K562 (cell line): ENCODE data around the gene ILF3. TPM values are rescaled to one million over a fixed set of nuclear protein-coding genes. Genes with fewer than 3 reads are reported as not detected.

Experiments used
- ARNT ChIP-seq, 2 experiments: fragments of 450-650 bp; IDR thresholded peaks; 2 replicates each; pipeline ENCODE4 v1.6.1; 2016; ENCODE audit warnings: mild to moderate bottlenecking in 1 of 2
- CBX1 ChIP-seq: sonication (generic); IDR thresholded peaks from 2 replicates; pipeline ENCODE4 v1.6.1; 2016; ENCODE audit warnings: antibody characterized with exemption, low read depth, mild to moderate bottlenecking
- GABPB1 ChIP-seq: sonication (generic); formaldehyde crosslinking; IDR thresholded peaks from 2 replicates; pipeline ENCODE4 v1.8.0; 2022; ENCODE audit warnings: mild to moderate bottlenecking, missing genetic modification reagents
- GTF2E2 ChIP-seq: fragments of 200-800 bp; sonication (Bioruptor generic); IDR thresholded peaks from 2 replicates; pipeline ENCODE4 v1.6.1; 2016; ENCODE audit warnings: missing genetic modification characterization, missing compliant biosample characterization
- HDAC2 ChIP-seq: fragments of 450-650 bp; IDR thresholded peaks from 2 replicates; pipeline ENCODE4 v1.6.1; 2016; ENCODE audit warnings: mild to moderate bottlenecking
- HDAC8 ChIP-seq: fragments of 450-650 bp; IDR thresholded peaks from 2 replicates; pipeline ENCODE4 v1.6.1; 2016; ENCODE audit warnings: mild to moderate bottlenecking, missing genetic modification characterization, moderate library complexity, missing compliant biosample characterization
- HEY1 ChIP-seq: fragments of 250-450 bp; sonication (Bioruptor Pico); IDR thresholded peaks from 2 replicates; pipeline ENCODE4 v1.5.0; 2020; ENCODE audit warnings: mild to moderate bottlenecking, moderate library complexity, borderline replicate concordance
- NFATC3 ChIP-seq: fragments of 450-650 bp; IDR thresholded peaks from 2 replicates; pipeline ENCODE4 v1.6.1; 2017; ENCODE audit warnings: mild to moderate bottlenecking
- PHF21A ChIP-seq: fragments of 450-650 bp; IDR thresholded peaks from 2 replicates; pipeline ENCODE4 v1.6.1; 2017; ENCODE audit warnings: low read depth, borderline replicate concordance
- RBBP5 ChIP-seq: fragments of 200-600 bp; sonication (generic); IDR thresholded peaks from 2 replicates; pipeline ENCODE4 v1.6.1; 2012; ENCODE audit warnings: borderline replicate concordance, mild to moderate bottlenecking, low read length, control low read depth, inconsistent platforms; ENCODE audit not compliant: insufficient read depth, poor library complexity, severe bottlenecking
- SIN3B ChIP-seq: fragments of 450-650 bp; IDR thresholded peaks from 2 replicates; pipeline ENCODE4 v1.6.1; 2017; ENCODE audit warnings: low read depth, mild to moderate bottlenecking, moderate library complexity
- SMARCC2 ChIP-seq: fragments of 450-650 bp; IDR thresholded peaks from 2 replicates; pipeline ENCODE4 v1.6.1; 2017; ENCODE audit warnings: antibody characterized with exemption, moderate library complexity, mild to moderate bottlenecking, low read depth
- SPI1 ChIP-seq: IDR thresholded peaks from 2 replicates; pipeline ENCODE4 v1.6.1; 2011; ENCODE audit warnings: low read depth, low read length, control low read depth, borderline replicate concordance
- ZKSCAN8 ChIP-seq: fragments of 200-800 bp; sonication (Bioruptor generic); IDR thresholded peaks from 2 replicates; pipeline ENCODE4 v1.6.1; 2016; ENCODE audit warnings: missing genetic modification characterization, missing compliant biosample characterization
- ZNF134 ChIP-seq: fragments of 250-450 bp; sonication (Bioruptor Pico); conservative IDR thresholded peaks from 2 replicates; pipeline ENCODE4 v1.4.0; 2020
- ZNF175 ChIP-seq: fragments of 200-800 bp; sonication (Bioruptor generic); IDR thresholded peaks from 2 replicates; pipeline ENCODE4 v1.6.1; 2016; ENCODE audit warnings: low read depth, mild to moderate bottlenecking, missing genetic modification characterization, missing compliant biosample characterization
- ZNF212 ChIP-seq: fragments of 450-650 bp; formaldehyde crosslinking; IDR thresholded peaks from 2 replicates; pipeline ENCODE4 v1.4.0; 2020; ENCODE audit warnings: mild to moderate bottlenecking
- ZNF23 ChIP-seq: fragments of 250-450 bp; sonication (Bioruptor Pico); IDR thresholded peaks from 2 replicates; pipeline ENCODE4 v1.4.0; 2020; ENCODE audit warnings: mild to moderate bottlenecking
- ZNF347 ChIP-seq: fragments of 450-650 bp; formaldehyde crosslinking; IDR thresholded peaks from 2 replicates; pipeline ENCODE4 v1.4.0; 2020; ENCODE audit warnings: low read depth, mild to moderate bottlenecking, moderate library complexity
- ZNF583 ChIP-seq: fragments of 250-450 bp; sonication (Bioruptor Pico); IDR thresholded peaks from 2 replicates; pipeline ENCODE4 v1.4.0; 2020
- ZNF780A ChIP-seq: fragments of 250-450 bp; sonication (Bioruptor Pico); IDR thresholded peaks from 2 replicates; pipeline ENCODE4 v1.5.0; 2021; ENCODE audit warnings: mild to moderate bottlenecking
- polyA plus RNA-seq, 8 experiments: library from polyadenylated mRNA; depleted of rRNA in 4 of 8; stranded (reverse) in 5 of 8; unstranded in 3 of 8; fragments of >200 nt; fragmentation: Nextera tagmentation in 2 of 8; fragmentation: Illumina TruSeq in 1 of 8; extraction: Ambion mirVana in 2 of 8; extraction: Trizol in 1 of 8; gene quantifications; 2 replicates each; pipeline versions ENCODE4 v1.2.1 to v1.2.3, GENCODE V29; 2011 to 2014; ENCODE audit warnings: inconsistent platforms in 1 of 8, missing spikeins in 1 of 8
- total RNA-seq, 7 experiments: library from RNA; depleted of rRNA in 6 of 7; stranded (reverse); fragments of >200 nt in 6 of 7; fragmentation: Illumina TruSeq in 2 of 7; extraction: Trizol in 2 of 7; gene quantifications; 2 replicates each; pipeline versions ENCODE4 v1.2.1 to v1.2.3, GENCODE V29; 2011 to 2021; ENCODE audit warnings: low replicate concordance in 1 of 7
- TF ChIP-seq, protein P1 (sequence below): sonication (generic); formaldehyde crosslinking; IDR thresholded peaks from 2 replicates; pipeline ENCODE4 v1.8.0; 2022; ENCODE audit warnings: missing genetic modification reagents, mild to moderate bottlenecking, moderate library complexity, borderline replicate concordance
- TF ChIP-seq, protein P2 (sequence below): fragments of 450-650 bp; formaldehyde crosslinking; IDR thresholded peaks from 2 replicates; pipeline ENCODE4 v1.4.0; 2022; ENCODE audit warnings: mild to moderate bottlenecking, moderate library complexity
- TF ChIP-seq, protein P3 (sequence below): sonication (generic); formaldehyde crosslinking; IDR thresholded peaks from 2 replicates; pipeline ENCODE4 v1.8.0; 2022; ENCODE audit warnings: mild to moderate bottlenecking, low read depth, missing genetic modification reagents
- TF ChIP-seq, protein P4 (sequence below): fragments of 450-650 bp; formaldehyde crosslinking; conservative IDR thresholded peaks from 2 replicates; pipeline ENCODE4 v1.4.0; 2022; ENCODE audit warnings: mild to moderate bottlenecking, missing genetic modification characterization

The ILF3 gene
- total and polyA plus RNA-seq, 9 of the 15 experiments (the other 6 are each of a cell fraction or from before 2014, with no cell fraction given): 26.0 to 453 (median 175) TPM

DNA sequence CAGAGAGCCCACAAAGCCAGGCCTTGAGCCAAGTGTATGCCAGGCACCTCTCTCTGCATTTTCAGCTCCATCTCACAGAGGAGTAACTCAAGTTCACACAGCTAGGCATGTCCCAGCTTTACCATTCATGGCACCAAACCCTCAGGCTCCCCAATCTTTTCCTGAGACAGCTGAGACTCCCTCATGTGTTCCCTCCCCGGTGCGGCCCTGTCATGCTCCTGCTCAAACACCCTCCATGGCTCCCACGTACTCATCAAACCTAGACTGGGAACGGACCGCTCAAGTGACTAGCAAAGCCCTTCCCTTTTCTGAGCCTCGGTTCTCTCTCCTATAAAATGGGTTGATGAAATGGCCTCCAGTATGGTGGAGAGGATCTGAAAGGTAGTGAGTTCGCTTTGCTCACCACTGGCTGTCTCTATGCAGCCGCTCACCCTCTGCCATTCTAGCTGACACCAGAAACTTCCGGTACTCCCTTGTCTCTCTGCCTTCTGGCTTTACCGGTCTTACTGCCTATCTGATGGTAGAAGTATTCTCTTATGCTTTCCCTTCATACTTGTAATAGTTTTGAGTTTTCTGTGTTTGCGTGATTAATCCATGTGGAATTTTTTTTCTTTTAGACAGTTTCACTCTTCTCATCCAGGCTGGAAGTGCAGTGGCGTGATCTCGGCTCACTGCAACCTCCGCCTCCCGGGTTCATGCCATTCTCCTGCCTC lies 36.6 kb upstream of the ILF3 start (continued):
- TF ChIP-seq HDAC8 (tag): 0 out of 2 replicates have a peak, but pooled peaks have one; percentile 37
- TF ChIP-seq HDAC2: peak; percentile 98
- 0 out of 2 replicates have a peak, but pooled peaks have one; percentile 57 for TF ChIP-seq ZKSCAN8 (CRISPR knock-in tag)
- TF ChIP-seq CBX1: peak; percentile 98
- TF ChIP-seq ARNT (IDR thresholded peaks at IDR 0.05): peak; percentile 21 to 32; a peak in 1 of 4 replicates
- no peak for TF ChIP-seq ZNF583 (CRISPR knock-in tag)
- TF ChIP-seq, protein P1, sequence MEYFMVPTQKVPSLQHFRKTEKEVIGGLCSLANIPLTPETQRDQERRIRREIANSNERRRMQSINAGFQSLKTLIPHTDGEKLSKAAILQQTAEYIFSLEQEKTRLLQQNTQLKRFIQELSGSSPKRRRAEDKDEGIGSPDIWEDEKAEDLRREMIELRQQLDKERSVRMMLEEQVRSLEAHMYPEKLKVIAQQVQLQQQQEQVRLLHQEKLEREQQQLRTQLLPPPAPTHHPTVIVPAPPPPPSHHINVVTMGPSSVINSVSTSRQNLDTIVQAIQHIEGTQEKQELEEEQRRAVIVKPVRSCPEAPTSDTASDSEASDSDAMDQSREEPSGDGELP (CRISPR knock-in tag): peak; percentile 77; the same call in 1 of the 2 replicates
- peak; percentile 54 for TF ChIP-seq RBBP5
- TF ChIP-seq, protein P2, sequence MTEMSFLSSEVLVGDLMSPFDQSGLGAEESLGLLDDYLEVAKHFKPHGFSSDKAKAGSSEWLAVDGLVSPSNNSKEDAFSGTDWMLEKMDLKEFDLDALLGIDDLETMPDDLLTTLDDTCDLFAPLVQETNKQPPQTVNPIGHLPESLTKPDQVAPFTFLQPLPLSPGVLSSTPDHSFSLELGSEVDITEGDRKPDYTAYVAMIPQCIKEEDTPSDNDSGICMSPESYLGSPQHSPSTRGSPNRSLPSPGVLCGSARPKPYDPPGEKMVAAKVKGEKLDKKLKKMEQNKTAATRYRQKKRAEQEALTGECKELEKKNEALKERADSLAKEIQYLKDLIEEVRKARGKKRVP: 0 out of 2 replicates have a peak, but pooled peaks have one; percentile 30
- TF ChIP-seq ZNF780A: no peak
- TF ChIP-seq, protein P3, sequence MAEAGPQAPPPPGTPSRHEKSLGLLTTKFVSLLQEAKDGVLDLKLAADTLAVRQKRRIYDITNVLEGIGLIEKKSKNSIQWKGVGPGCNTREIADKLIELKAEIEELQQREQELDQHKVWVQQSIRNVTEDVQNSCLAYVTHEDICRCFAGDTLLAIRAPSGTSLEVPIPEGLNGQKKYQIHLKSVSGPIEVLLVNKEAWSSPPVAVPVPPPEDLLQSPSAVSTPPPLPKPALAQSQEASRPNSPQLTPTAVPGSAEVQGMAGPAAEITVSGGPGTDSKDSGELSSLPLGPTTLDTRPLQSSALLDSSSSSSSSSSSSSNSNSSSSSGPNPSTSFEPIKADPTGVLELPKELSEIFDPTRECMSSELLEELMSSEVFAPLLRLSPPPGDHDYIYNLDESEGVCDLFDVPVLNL: peak; percentile 37; the same call in 1 of the 2 replicates
- peak; percentile 35; the same call in 1 of the 2 replicates for TF ChIP-seq GTF2E2
- peak; percentile 63; the same call in 1 of the 2 replicates for TF ChIP-seq SPI1
- TF ChIP-seq ZNF347: no peak
- TF ChIP-seq HEY1 (CRISPR knock-in tag): 0 out of 2 replicates have a peak, but pooled peaks have one; percentile 44
- TF ChIP-seq GABPB1 (CRISPR knock-in tag): peak; percentile 52; the same call in 1 of the 2 replicates
- TF ChIP-seq NFATC3: no peak
- no peak for TF ChIP-seq PHF21A
- no peak for TF ChIP-seq ZNF23 (CRISPR knock-in tag)
- no peak for TF ChIP-seq ZNF212 (CRISPR knock-in tag)
- TF ChIP-seq, protein P4, sequence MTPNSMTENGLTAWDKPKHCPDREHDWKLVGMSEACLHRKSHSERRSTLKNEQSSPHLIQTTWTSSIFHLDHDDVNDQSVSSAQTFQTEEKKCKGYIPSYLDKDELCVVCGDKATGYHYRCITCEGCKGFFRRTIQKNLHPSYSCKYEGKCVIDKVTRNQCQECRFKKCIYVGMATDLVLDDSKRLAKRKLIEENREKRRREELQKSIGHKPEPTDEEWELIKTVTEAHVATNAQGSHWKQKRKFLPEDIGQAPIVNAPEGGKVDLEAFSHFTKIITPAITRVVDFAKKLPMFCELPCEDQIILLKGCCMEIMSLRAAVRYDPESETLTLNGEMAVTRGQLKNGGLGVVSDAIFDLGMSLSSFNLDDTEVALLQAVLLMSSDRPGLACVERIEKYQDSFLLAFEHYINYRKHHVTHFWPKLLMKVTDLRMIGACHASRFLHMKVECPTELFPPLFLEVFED (CRISPR knock-in tag): no peak
- no peak for TF ChIP-seq SIN3B
- TF ChIP-seq SMARCC2: 0 out of 2 replicates have a peak, but pooled peaks have one; percentile 11
- TF ChIP-seq ZNF175 (CRISPR knock-in tag): peak; percentile 49; the same call in 1 of the 2 replicates
- peak; percentile 89 for TF ChIP-seq ZNF134
